OCI-LY3 (cell line): ENCODE results near the gene SLC37A1.
A peak's percentile ranks its signal among the peaks of the same experiment; 100 is the strongest.

Source experiments
- H2AFZ ChIP-seq: fragments of 200-600, 300-600 bp; shearing (Covaris generic); 2 replicates; pipeline ENCODE4 v1.6.0; 2014; ENCODE audit warnings: antibody characterized with exemption, low read depth, low read length
- H3K27ac ChIP-seq: fragments of 200-600, 300-600 bp; sonication (generic); 2 replicates; pipeline ENCODE4 v1.5.1; 2014; ENCODE audit warnings: mild to moderate bottlenecking, low read length, moderate library complexity, mixed read lengths
- H3K27me3 ChIP-seq: fragments of 200-600, 300-600 bp; sonication (generic); 2 replicates; pipeline ENCODE4 v1.6.1; 2014; ENCODE audit warnings: low read depth, low read length, mixed read lengths
- H3K36me3 ChIP-seq: fragments of 200-600, 300-600 bp; sonication (generic); replicated peaks from 2 replicates; pipeline ENCODE3; 2014; ENCODE audit warnings: low read depth, low read length, mixed read lengths
- H3K4me1 ChIP-seq: fragments of 300-600, 200-600 bp; sonication (generic); 2 replicates; pipeline ENCODE4 v1.6.1; 2014; ENCODE audit warnings: low read length, mixed read lengths
- H3K4me2 ChIP-seq: fragments of 200-600, 300-600 bp; sonication (generic); 2 replicates; pipeline ENCODE4 v1.6.1; 2014; ENCODE audit warnings: low read length, mixed read lengths
- H3K4me3 ChIP-seq: fragments of 300-600, 200-600 bp; sonication (generic); 2 replicates; pipeline ENCODE4 v1.5.1; 2014; ENCODE audit warnings: antibody characterized with exemption, mild to moderate bottlenecking, low read length, moderate library complexity
- H3K79me2 ChIP-seq: fragments of 300-600, 200-600 bp; shearing (Covaris generic); 2 replicates; pipeline ENCODE4 v1.6.1; 2014; ENCODE audit warnings: mild to moderate bottlenecking, low read length, mixed read lengths
- H3K9ac ChIP-seq: fragments of 300-600, 200-600 bp; shearing (Covaris generic); 2 replicates; pipeline ENCODE4 v1.6.0; 2014; ENCODE audit warnings: mild to moderate bottlenecking, low read length, moderate library complexity
- H3K9me3 ChIP-seq: fragments of 200-600, 300-600 bp; shearing (Covaris generic); 2 replicates; pipeline ENCODE4 v1.6.1; 2014; ENCODE audit warnings: low read length, mixed read lengths; ENCODE audit not compliant: insufficient read depth
- H4K20me1 ChIP-seq: fragments of 200-600, 300-600 bp; sonication (generic); 2 replicates; pipeline ENCODE4 v1.6.1; 2016; ENCODE audit warnings: low read length, mixed read lengths; ENCODE audit not compliant: insufficient read depth
- EZH2phosphoT487 ChIP-seq: fragments of 200-600 bp; shearing (Covaris generic); IDR thresholded peaks from 2 replicates; pipeline ENCODE4 v1.6.1; 2018; ENCODE audit warnings: antibody characterized with exemption, mixed run types, low read depth
- TF ChIP-seq, protein P1 (sequence below): fragments of 200-600, 300-600 bp; sonication (generic); IDR thresholded peaks from 2 replicates; pipeline ENCODE4 v1.5.1; 2014; ENCODE audit warnings: antibody characterized with exemption, low read length, low read depth

The SLC37A1 gene

DNA sequence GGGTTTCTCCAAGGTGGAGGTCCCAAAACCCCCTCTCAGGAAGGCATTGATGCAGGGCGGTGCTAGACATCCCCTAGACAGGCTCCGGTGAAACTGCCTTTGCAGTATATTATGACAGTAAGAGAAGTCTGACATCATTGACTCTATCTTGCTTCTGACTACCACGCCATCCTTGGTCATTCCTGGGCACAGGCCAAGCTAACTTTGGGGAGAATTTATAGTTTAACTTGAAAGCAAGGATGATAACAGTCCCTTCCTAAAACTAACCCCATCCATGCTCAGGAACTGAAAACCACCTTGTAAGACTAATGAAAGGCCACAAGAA lies 47.9 kb upstream of the SLC37A1 start:
- Histone ChIP-seq H3K4me3 (peak overlapping the region; percentile 64), H2AFZ (no peak overlapping the region), H3K27me3 (no peaks in the 10 kb centered on the region), H3K4me1 (peaks cover 93% of the 10 kb centered on the region), H3K36me3 (peaks cover 3% of the 10 kb centered on the region), H3K9me3 (no peaks in the 10 kb centered on the region), H3K4me2 (peak overlapping the region; percentile 81), H3K9ac (peak overlapping the region; percentile 67), H3K27ac (peak overlapping the region; percentile 100), H3K79me2 (no peaks in the 10 kb centered on the region), H4K20me1 (no peaks in the 10 kb centered on the region)
- TF ChIP-seq, protein P1, sequence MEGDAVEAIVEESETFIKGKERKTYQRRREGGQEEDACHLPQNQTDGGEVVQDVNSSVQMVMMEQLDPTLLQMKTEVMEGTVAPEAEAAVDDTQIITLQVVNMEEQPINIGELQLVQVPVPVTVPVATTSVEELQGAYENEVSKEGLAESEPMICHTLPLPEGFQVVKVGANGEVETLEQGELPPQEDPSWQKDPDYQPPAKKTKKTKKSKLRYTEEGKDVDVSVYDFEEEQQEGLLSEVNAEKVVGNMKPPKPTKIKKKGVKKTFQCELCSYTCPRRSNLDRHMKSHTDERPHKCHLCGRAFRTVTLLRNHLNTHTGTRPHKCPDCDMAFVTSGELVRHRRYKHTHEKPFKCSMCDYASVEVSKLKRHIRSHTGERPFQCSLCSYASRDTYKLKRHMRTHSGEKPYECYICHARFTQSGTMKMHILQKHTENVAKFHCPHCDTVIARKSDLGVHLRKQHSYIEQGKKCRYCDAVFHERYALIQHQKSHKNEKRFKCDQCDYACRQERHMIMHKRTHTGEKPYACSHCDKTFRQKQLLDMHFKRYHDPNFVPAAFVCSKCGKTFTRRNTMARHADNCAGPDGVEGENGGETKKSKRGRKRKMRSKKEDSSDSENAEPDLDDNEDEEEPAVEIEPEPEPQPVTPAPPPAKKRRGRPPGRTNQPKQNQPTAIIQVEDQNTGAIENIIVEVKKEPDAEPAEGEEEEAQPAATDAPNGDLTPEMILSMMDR: no peak
- TF ChIP-seq EZH2phosphoT487: no peak

DNA sequence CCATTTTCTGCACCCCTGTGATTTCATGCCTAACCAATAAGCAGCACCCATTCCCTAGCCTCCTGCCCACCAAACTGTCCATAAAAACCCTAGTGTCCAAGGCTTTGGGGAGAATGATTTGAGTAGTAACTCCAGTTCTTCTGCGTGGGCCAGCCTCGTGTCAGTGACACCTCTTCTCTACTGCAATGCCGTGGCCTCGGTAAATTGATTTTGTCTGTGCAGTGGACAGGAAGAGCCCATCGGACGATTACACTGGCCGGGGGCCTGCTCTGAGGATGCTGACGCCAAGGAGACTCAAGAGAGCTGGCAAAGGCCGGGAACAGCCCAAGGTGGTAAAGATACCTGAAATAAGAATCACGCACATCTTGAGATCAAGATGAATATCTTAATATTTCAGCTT lies 47.0 kb upstream of the SLC37A1 start:
- Histone ChIP-seq H3K9me3 (no peaks in the 10 kb centered on the region), H3K9ac (peak overlapping the region; percentile 30; the same call in 1 of the 2 replicates), H4K20me1 (no peaks in the 10 kb centered on the region), H2AFZ (no peak overlapping the region), H3K79me2 (no peaks in the 10 kb centered on the region), H3K27ac (peak overlapping the region; percentile 100), H3K4me2 (peak overlapping the region; percentile 48), H3K36me3 (peaks cover 3% of the 10 kb centered on the region), H3K4me3 (no peak overlapping the region), H3K4me1 (peaks cover 92% of the 10 kb centered on the region), H3K27me3 (no peaks in the 10 kb centered on the region)
- no peak for TF ChIP-seq EZH2phosphoT487
- TF ChIP-seq, protein P1: no peak

DNA sequence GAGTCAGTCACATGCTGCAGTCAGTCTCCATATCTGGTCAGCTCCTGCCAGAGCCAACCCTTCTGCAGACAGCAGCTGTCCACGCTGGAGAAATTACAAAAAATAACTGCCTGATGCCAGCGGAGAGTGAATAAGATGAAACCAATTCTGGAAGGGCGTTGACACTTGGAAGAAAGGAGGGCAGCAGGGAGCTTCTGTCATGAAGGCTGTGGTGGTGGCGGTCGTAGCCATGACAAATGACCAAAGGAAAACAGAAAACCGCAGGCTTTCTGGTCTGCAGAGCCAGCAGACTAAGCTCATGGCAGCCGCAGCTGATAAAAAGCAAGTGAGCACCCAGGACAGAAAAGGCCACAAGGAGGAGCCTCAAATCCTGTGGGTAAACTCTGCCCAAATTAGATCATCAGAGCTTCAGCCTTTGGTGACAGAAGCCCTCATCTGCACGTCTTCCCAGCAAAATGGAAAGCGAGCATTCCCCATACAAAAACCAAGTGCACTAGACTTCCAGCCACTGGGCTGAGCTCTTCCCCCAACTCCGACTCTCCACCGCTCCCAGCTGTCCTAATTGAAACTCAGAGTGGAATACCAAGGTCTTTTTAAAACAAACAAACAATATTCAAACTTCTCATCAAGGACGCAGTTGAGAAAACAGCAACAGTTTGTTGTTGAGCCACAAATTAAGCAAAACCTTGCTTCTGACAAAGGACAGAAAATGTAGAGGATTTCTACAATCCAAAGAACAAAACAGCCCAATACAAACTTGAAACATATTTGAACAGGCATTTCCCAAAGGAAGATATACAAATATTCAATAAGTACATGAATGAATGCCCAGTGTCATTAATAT lies 46.3 kb upstream of the SLC37A1 start:
- no peaks in the 10 kb centered on the region for H4K20me1 ChIP-seq
- no peaks in the 10 kb centered on the region for H3K9me3 ChIP-seq
- H3K79me2 ChIP-seq: no peaks in the 10 kb centered on the region
- TF ChIP-seq, protein P1: peak; percentile 55
- TF ChIP-seq EZH2phosphoT487: no peak
- no peaks in the 10 kb centered on the region for H3K27me3 ChIP-seq
- H3K4me1 ChIP-seq: peaks cover 92% of the 10 kb centered on the region
- H3K27ac ChIP-seq: peak overlapping the region; percentile 100
- H2AFZ ChIP-seq: no peak overlapping the region
- peak overlapping the region; percentile 30; the same call in 1 of the 2 replicates for H3K9ac ChIP-seq
- H3K4me2 ChIP-seq: peak overlapping the region; percentile 48
- peaks cover 3% of the 10 kb centered on the region for H3K36me3 ChIP-seq
- H3K4me3 ChIP-seq: peak overlapping the region; percentile 15; the same call in 1 of the 2 replicates

DNA sequence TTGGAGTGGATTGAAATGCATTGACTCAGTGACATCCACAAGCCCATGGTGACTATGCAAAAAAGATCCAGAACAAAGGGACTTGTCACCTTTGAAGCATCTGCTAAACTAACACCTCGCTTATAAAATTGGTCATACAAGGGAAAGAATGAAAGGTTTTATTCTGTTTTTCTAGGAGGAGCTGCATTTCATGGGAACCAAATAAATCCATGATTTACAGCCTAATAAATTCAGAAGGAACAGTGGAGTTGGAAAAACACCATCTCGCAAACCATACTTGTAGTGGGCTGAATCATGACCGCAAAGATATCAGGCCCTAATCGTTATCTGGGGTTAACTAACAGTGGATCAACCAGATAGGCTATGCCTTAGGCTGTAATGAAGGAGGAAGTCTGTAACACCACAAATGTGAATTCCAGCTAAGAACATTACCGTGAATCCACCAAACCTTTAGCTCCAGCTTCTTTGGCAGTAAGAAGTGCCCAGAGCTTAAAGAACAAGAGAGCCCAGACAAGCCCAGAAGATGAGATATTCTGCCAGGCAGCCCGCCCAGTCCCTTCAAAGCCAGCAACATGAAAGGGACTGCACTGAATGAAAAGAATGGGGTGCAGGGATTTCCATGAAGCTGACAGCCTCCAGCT lies 45.0 kb upstream of the SLC37A1 start:
- Histone ChIP-seq H3K4me1 (peaks cover 88% of the 10 kb centered on the region), H3K4me3 (peak overlapping the region; percentile 43), H3K27me3 (no peaks in the 10 kb centered on the region), H3K36me3 (no peaks in the 10 kb centered on the region), H3K27ac (peak overlapping the region; percentile 97), H3K4me2 (peak overlapping the region; percentile 68), H3K79me2 (no peaks in the 10 kb centered on the region), H3K9ac (peak overlapping the region; percentile 63), H2AFZ (no peak overlapping the region), H3K9me3 (no peaks in the 10 kb centered on the region), H4K20me1 (no peaks in the 10 kb centered on the region)
- TF ChIP-seq, protein P1: no peak
- TF ChIP-seq EZH2phosphoT487: no peak
